HFF-Myc (cell line): ENCODE measurements around the gene FOXD3.

Experiments used
- DNase-seq: peaks from one replicate; pipeline ENCODE4 v3.0.0-alpha.2; 2011; ENCODE audit warnings: low read depth; ENCODE audit errors: extremely low read depth
- H3K4me3 ChIP-seq: replicated peaks from 2 replicates; pipeline ENCODE4 v1.5.1; 2011; ENCODE audit warnings: low read depth, mild to moderate bottlenecking, control low read depth, low read length
- TF ChIP-seq, protein P1 (sequence below): IDR thresholded peaks from 2 replicates; pipeline ENCODE4 v1.5.1; 2012; ENCODE audit warnings: mild to moderate bottlenecking, low read depth, low read length, control low read depth; ENCODE audit errors: missing control alignments

FOXD3 gene

GRCh38 chr1:63362073-63362472, 39.7 kb downstream of the FOXD3 start:
- TF ChIP-seq, protein P1, sequence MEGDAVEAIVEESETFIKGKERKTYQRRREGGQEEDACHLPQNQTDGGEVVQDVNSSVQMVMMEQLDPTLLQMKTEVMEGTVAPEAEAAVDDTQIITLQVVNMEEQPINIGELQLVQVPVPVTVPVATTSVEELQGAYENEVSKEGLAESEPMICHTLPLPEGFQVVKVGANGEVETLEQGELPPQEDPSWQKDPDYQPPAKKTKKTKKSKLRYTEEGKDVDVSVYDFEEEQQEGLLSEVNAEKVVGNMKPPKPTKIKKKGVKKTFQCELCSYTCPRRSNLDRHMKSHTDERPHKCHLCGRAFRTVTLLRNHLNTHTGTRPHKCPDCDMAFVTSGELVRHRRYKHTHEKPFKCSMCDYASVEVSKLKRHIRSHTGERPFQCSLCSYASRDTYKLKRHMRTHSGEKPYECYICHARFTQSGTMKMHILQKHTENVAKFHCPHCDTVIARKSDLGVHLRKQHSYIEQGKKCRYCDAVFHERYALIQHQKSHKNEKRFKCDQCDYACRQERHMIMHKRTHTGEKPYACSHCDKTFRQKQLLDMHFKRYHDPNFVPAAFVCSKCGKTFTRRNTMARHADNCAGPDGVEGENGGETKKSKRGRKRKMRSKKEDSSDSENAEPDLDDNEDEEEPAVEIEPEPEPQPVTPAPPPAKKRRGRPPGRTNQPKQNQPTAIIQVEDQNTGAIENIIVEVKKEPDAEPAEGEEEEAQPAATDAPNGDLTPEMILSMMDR: no peak
- no peak for DNase-seq
- H3K4me3 ChIP-seq: no peak overlapping the region

DNA sequence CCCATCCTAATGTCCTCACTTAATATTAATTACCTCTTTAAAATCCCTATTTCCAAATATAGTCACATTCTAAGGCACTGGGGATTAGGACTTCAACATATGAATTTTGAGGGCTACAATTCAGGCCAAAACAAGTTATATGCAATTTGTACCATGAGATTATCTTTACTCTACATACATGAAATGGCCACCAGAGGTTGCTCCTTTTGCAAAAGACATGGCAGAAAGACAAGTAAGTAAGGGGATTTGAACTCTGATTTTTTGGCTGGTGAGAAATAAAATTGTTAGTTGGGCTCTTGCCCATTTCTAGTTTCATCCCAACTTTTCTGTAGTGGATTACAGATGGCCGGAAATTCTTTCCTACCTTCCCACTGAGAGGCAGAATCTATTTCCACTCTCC, 40.2 kb downstream of the FOXD3 start:
- DNase-seq: no peak
- no peak overlapping the region for H3K4me3 ChIP-seq
- TF ChIP-seq, protein P1: no peak

DNA sequence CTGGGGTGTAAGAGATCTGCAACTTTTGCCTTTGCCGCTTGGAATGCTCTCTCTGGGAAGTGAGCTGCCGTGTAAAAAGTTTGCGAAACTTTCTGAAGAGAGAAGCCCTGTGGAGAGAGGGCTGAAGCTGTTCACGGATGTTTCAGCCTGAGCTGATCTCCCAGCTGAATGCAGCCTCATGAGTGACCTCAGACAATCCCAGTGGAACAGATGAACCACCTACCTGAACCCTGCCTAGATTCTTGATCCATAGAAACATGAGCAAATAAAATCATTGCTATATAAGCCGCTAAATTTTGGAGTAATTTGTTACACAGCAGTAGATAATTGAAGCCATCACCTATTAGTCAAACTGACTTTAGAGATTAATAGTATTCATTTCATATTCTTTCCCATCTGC, 40.6 kb downstream of the FOXD3 start:
- no peak for DNase-seq
- TF ChIP-seq, protein P1: no peak
- no peak overlapping the region for H3K4me3 ChIP-seq

- peak overlapping the region; percentile 96 for H3K4me3 ChIP-seq
- DNase-seq: no peak
These were observed 44.5 kb downstream of the FOXD3 start for GRCh38 chr1:63366908-63367214.

GRCh38 chr1:63367215-63368103, 45.1 kb downstream of the FOXD3 start, which contains the start of gene ALG6:
TSS of gene ALG6 (plus strand) at chr1:63367627. CDS start at chr1:63370978, 3,351 bp downstream.
- peak within 1 kb of the TSS; percentile 96 for H3K4me3 ChIP-seq
- TF ChIP-seq, protein P1: no peak

More at GRCh38 chr1:63366908-63367214, 44.5 kb downstream of the FOXD3 start:
- TF ChIP-seq, protein P1: no peak

DNA sequence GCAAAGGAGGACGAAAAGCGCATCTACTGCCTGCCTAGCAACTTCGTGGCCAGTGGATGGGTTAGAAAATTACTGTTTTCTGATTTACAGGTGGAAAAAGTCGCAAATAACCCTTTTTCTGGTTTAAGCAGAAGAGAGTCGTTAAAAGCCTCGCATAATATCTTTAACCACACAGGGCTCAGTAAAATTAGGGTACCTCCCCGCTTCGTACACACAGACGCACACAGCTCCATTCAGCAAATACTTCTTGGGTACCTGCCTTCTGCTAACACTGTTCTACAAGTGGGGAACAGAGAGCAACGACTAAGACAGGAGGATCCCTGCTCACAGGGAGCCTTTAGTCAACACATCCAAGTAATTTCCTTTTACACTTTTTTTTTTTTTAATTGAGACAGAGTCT, 45.8 kb downstream of the FOXD3 start:
- TF ChIP-seq, protein P1: no peak
- H3K4me3 ChIP-seq: peak overlapping the region; percentile 96
- DNase-seq: no peak

More at GRCh38 chr1:63367215-63368103, 45.1 kb downstream of the FOXD3 start, which contains the start of gene ALG6:
- peak; percentile 56 for DNase-seq
